Left ventricle myocardium inferior (tissue), 1 donor: ENCODE data around the gene FAM32A. TPM values are rescaled to one million over a fixed set of nuclear protein-coding genes. Genes with fewer than 3 reads are reported as not detected.

Experiments used
- DNase-seq: peaks from one replicate; pipeline ENCODE4 v3.0.0-alpha.2; 2020
- H3K27ac ChIP-seq: fragments of 200-600 bp; replicated peaks from 2 replicates; pipeline ENCODE4 v1.8.0; 2021
- H3K27me3 ChIP-seq: fragments of 200-600 bp; 2 replicates; pipeline ENCODE4 v1.8.0; 2021; ENCODE audit warnings: low read depth
- H3K36me3 ChIP-seq: fragments of 200-600 bp; 2 replicates; pipeline ENCODE4 v1.8.0; 2021
- H3K4me1 ChIP-seq: fragments of 200-600 bp; 2 replicates; pipeline ENCODE4 v1.8.0; 2021
- H3K4me3 ChIP-seq: fragments of 200-600 bp; 2 replicates; pipeline ENCODE4 v1.8.0; 2021; ENCODE audit warnings: mild to moderate bottlenecking, moderate library complexity
- H3K9me3 ChIP-seq: fragments of 200-600 bp; replicated peaks from 2 replicates; pipeline ENCODE4 v1.8.0; 2021
- intact Hi-C: fragments of 100-400 bp; cut with micrococcal nuclease; formaldehyde crosslinking; loops from one replicate; pipeline ENCODE4 v1.11.0; 2022
- total RNA-seq: library from RNA; stranded (reverse); fragmentation: NEBNext Ultra II Directional; extraction: Animal tissue kit (Norgen Biotek cat#: 25700); gene quantifications from one replicate; pipeline ENCODE4 v1.2.1, GENCODE V29; 2021
- TF ChIP-seq, protein P1 (sequence below): fragments of 200-600 bp; IDR thresholded peaks from 2 replicates; pipeline ENCODE4 v1.8.0; 2021; ENCODE audit warnings: antibody characterized with exemption, mild to moderate bottlenecking, borderline replicate concordance
- donor health status: DM: no; HTN: yes; CAD: no; lungs with severe emphysema.

Gene FAM32A
- total RNA-seq, 1 donor from 2014 or later: 34.3 TPM

DNA sequence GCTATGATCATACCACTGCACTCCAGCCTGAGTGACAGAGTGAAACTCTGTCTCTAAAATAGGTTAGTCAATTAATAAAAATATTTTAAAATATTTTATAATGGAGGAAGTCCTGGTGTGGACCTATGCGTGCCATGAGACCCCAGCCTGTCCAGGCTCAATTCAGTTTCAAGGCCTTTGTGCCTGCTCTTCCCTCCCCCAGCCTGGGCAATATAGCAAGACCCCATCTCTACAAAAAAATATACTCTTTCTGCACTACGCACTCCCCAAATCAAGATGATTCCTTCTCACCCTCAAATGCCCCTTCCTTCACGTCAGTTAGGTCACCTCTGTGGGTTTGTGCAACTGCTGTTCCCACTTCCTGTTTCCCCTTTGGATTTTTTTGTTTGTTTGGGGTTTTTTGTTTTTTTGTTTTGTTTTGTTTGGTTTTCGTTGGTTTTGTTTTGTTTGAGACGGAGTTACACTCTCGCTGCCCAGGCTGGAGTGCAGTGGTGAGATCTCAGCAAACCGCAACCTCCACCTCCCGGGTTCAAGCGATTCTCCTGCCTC, 43.1 kb upstream of the FAM32A start:
- no peak overlapping the region for H3K4me3 ChIP-seq
- DNase-seq: no peak
- TF ChIP-seq, protein P1, sequence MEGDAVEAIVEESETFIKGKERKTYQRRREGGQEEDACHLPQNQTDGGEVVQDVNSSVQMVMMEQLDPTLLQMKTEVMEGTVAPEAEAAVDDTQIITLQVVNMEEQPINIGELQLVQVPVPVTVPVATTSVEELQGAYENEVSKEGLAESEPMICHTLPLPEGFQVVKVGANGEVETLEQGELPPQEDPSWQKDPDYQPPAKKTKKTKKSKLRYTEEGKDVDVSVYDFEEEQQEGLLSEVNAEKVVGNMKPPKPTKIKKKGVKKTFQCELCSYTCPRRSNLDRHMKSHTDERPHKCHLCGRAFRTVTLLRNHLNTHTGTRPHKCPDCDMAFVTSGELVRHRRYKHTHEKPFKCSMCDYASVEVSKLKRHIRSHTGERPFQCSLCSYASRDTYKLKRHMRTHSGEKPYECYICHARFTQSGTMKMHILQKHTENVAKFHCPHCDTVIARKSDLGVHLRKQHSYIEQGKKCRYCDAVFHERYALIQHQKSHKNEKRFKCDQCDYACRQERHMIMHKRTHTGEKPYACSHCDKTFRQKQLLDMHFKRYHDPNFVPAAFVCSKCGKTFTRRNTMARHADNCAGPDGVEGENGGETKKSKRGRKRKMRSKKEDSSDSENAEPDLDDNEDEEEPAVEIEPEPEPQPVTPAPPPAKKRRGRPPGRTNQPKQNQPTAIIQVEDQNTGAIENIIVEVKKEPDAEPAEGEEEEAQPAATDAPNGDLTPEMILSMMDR: no peak
- H3K27me3 ChIP-seq: peaks cover 29% of the 10 kb centered on the region
- H3K9me3 ChIP-seq: no peaks in the 10 kb centered on the region
- no peaks in the 10 kb centered on the region for H3K36me3 ChIP-seq
- no peak overlapping the region for H3K27ac ChIP-seq
- H3K4me1 ChIP-seq: no peaks in the 10 kb centered on the region
- intact Hi-C loops: no loop called here

DNA sequence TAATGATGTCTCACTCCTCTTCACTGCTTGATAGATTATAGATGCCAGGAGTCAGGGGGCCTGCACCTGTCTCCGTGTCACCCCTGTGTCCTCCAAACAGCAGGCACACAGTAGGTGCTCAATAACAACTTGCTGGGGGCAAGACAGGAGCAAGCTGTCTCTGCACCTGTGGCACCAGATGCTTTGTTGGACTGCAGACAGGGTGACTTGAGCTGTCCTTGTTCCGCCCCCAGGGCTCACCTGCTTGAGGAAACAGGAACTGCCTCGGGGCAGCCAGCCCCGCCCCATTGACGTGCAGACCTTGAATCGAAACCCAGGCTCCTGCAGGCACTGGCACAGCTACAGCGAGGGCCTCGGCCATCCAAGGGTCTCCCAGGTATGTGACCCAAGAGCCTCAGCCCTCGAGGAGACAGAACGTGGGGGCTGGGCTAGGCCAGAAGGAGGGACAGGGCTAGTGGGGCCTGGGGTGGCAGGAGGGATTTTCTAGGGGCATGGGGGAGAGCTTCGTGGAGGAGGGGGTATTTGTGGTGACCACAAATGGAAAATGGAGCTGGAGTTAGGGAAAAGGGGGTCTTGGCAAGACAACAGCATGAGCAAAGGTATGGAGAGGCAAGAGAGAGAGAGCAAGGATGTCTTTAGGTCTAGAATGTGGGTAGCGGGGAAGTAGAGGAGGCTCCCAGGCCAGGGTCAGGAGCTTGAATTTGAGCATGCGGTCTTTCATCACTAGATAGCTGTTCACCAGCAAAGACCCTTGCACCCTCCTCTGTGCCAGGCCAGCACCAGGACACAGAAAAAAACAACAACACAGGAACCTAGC, 41.6 kb upstream of the FAM32A start, which contains the start of gene HSH2D:
HSH2D (plus strand) TSS at position 287 of the 817 bp plus-strand sequence. CDS start 5,066 bp downstream, outside the sequence.
- intact Hi-C loops: no loop called here
- H3K27me3 ChIP-seq: peaks cover 29% of the 10 kb centered on the region
- H3K27ac ChIP-seq: no peak within 1 kb of the TSS
- peak; percentile 36 for DNase-seq
- no peaks in the 10 kb centered on the region for H3K36me3 ChIP-seq
- H3K9me3 ChIP-seq: no peaks in the 10 kb centered on the region
- H3K4me1 ChIP-seq: no peaks in the 10 kb centered on the region
- TF ChIP-seq, protein P1: no peak
- H3K4me3 ChIP-seq: no peak within 1 kb of the TSS

DNA sequence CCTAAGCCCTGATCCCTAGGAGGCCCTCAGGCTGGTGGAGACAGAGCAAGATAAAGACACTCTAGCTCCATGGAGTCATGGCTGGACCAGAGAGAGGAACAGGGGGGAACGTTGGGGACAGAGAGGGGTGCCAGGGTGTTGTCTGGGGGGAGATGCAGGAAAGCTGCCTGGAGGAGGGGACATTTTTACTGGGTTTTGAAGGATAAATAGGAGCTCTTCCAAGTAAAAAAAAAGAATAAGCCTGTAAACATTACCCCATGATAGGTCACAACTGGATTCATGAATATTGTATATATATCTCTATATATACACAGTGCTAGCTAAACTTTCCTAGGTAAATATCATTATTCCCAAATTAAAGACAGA, 41.0 kb upstream of the FAM32A start:
- no peaks in the 10 kb centered on the region for H3K9me3 ChIP-seq
- H3K4me1 ChIP-seq: no peaks in the 10 kb centered on the region
- TF ChIP-seq, protein P1: no peak
- peaks cover 29% of the 10 kb centered on the region for H3K27me3 ChIP-seq
- H3K36me3 ChIP-seq: no peaks in the 10 kb centered on the region
- intact Hi-C loops: no loop called here
- H3K4me3 ChIP-seq: no peak overlapping the region
- DNase-seq: no peak
- no peak overlapping the region for H3K27ac ChIP-seq

DNA sequence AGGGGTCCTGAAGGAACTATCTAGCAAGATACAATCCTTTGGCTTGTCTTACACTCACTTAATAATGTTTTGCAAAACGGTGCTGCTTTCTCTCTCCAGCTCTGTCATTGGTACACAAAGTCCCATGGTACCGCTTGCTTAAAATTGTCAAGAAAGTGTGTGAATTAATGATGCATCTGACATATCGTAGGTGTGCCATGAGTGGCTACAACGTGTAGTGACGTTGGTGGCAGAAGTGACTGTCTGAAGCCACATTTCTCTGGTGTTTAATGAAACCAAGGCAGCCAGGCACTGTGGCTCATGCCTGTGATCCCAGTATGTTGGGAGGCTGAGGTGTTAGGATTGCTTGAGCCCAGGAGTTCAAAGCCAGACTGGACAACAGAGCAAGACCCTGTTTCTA, 39.1 kb upstream of the FAM32A start:
- H3K27me3 ChIP-seq: peaks cover 29% of the 10 kb centered on the region
- TF ChIP-seq, protein P1: no peak
- DNase-seq: no peak
- no peak overlapping the region for H3K27ac ChIP-seq
- H3K9me3 ChIP-seq: no peaks in the 10 kb centered on the region
- H3K4me1 ChIP-seq: no peaks in the 10 kb centered on the region
- no peaks in the 10 kb centered on the region for H3K36me3 ChIP-seq
- H3K4me3 ChIP-seq: no peak overlapping the region
- intact Hi-C loops: no loop called here

DNA sequence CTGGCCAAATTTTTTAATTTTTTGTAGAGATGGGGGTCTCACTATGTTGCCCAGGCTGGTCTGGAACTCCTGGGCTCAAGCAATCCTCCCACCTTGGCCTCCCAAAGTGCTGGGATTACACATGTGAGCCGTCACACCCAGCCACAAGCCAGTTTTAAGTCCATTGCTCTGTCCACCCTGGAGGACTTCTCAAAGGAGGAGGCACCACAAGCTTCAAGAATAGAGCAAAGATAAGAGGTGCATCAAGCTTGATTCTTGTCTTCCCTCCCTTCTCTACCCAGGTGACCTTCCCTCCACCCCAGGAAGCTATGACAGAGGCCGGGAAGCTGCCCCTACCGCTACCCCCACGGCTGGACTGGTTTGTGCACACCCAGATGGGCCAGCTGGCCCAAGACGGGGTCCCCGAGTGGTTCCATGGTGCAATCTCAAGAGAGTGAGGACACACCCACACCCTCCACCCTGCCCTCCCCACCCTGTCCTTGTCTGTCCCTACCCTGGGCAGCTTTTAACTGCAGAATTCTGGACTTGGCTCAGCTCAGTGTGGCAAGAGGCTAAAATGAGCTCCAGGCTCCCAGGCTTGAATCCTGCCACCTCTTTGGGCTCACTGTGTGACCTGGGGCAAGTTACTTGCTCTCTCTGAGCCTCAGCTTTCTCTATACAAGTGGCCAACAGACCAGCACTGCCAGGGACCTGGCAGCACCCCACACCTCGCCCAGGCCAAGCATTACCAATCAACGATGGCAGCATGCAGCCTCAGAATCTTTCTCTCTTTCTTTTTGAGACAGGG, 36.6 kb upstream of the FAM32A start:
- H3K36me3 ChIP-seq: no peaks in the 10 kb centered on the region
- intact Hi-C loops: no loop called here
- no peaks in the 10 kb centered on the region for H3K4me1 ChIP-seq
- H3K4me3 ChIP-seq: no peak overlapping the region
- H3K27ac ChIP-seq: no peak overlapping the region
- DNase-seq: no peak
- TF ChIP-seq, protein P1: no peak
- no peaks in the 10 kb centered on the region for H3K9me3 ChIP-seq
- H3K27me3 ChIP-seq: peaks cover 24% of the 10 kb centered on the region
